GM23248 (cell line): ENCODE measurements around the gene RCAN3. TPM values are rescaled to one million over a fixed set of nuclear protein-coding genes. Genes with fewer than 3 reads are reported as not detected.

ENCODE experiments used
- DNase-seq: peaks from one replicate; pipeline ENCODE4 v3.0.0-alpha.2; 2015
- H2AFZ ChIP-seq: fragments of 200-600 bp; sonication (generic); 2 replicates; pipeline ENCODE4 v1.6.1; 2016; ENCODE audit warnings: antibody characterized with exemption
- H3F3A ChIP-seq: fragments of 200-600 bp; sonication (generic); 2 replicates; pipeline ENCODE4 v1.6.1; 2016; ENCODE audit warnings: mild to moderate bottlenecking, antibody characterized with exemption, mixed run types; ENCODE audit not compliant: insufficient read depth
- H3K27ac ChIP-seq: fragments of 200-600 bp; sonication (generic); 2 replicates; pipeline ENCODE4 v1.5.1; 2016; ENCODE audit warnings: mild to moderate bottlenecking
- H3K27me3 ChIP-seq: fragments of 200-600 bp; sonication (generic); replicated peaks from 2 replicates; pipeline ENCODE4 v1.6.1; 2016; ENCODE audit warnings: mild to moderate bottlenecking; ENCODE audit not compliant: insufficient read depth
- H3K36me3 ChIP-seq: fragments of 200-600 bp; sonication (generic); 2 replicates; pipeline ENCODE4 v1.6.1; 2016; ENCODE audit warnings: low read depth, mild to moderate bottlenecking
- H3K4me1 ChIP-seq: fragments of 200-600 bp; sonication (generic); 2 replicates; pipeline ENCODE4 v1.6.1; 2016; ENCODE audit warnings: mild to moderate bottlenecking; ENCODE audit not compliant: insufficient read depth
- H3K4me2 ChIP-seq: fragments of 200-600 bp; sonication (generic); one replicate; pipeline ENCODE4 v1.6.1; 2016; ENCODE audit warnings: mild to moderate bottlenecking; ENCODE audit not compliant: unreplicated experiment
- H3K4me3 ChIP-seq: fragments of 200-600 bp; sonication (generic); 2 replicates; pipeline ENCODE4 v1.5.1; 2016; ENCODE audit warnings: mild to moderate bottlenecking
- H3K79me2 ChIP-seq: fragments of 200-600 bp; sonication (generic); 2 replicates; pipeline ENCODE4 v1.6.1; 2016; ENCODE audit warnings: mild to moderate bottlenecking; ENCODE audit not compliant: insufficient read depth
- H3K9ac ChIP-seq: fragments of 200-600 bp; sonication (generic); 2 replicates; pipeline ENCODE4 v1.6.1; 2016; ENCODE audit warnings: mild to moderate bottlenecking
- H3K9me2 ChIP-seq: fragments of 200-600 bp; sonication (generic); 2 replicates; pipeline ENCODE4 v1.6.1; 2016; ENCODE audit warnings: mixed run types, mild to moderate bottlenecking, moderate library complexity; ENCODE audit not compliant: insufficient read depth
- H3K9me3 ChIP-seq: fragments of 200-600 bp; sonication (generic); one replicate; pipeline ENCODE4 v1.6.1; 2017; ENCODE audit warnings: low read depth
- H4K20me1 ChIP-seq: fragments of 200-600 bp; sonication (generic); 2 replicates; pipeline ENCODE4 v1.6.0; 2016; ENCODE audit not compliant: insufficient read depth
- EZH2 ChIP-seq: fragments of 200-600 bp; sonication (generic); IDR thresholded peaks from 2 replicates; pipeline ENCODE4 v1.6.1; 2018; ENCODE audit warnings: antibody characterized with exemption, mild to moderate bottlenecking; ENCODE audit not compliant: insufficient read depth, poor library complexity, severe bottlenecking
- EZH2phosphoT487 ChIP-seq: fragments of 200-600 bp; sonication (generic); IDR thresholded peaks from 2 replicates; pipeline ENCODE4 v1.6.1; 2018; ENCODE audit warnings: antibody characterized with exemption, moderate library complexity, mild to moderate bottlenecking, low read depth; ENCODE audit not compliant: insufficient read depth
- WGBS, 2 experiments: methylation state at CpG; one replicate each; pipeline ENCODE4 v1.1.6; 2015 to 2017; ENCODE audit warnings: low lambda C conversion rate in 2 of 2, low coverage in 1 of 2; ENCODE audit errors: missing lambda C conversion rate in 2 of 2; 5-methylcytosine and 5-hydroxymethylcytosine counted together
- in situ Hi-C: fragments of 300-500 bp; cut with MboI; formaldehyde crosslinking; loops from 2 replicates; pipeline ENCODE4 v1.15.0; 2020
- polyA plus RNA-seq: library from polyadenylated mRNA; unstranded; fragments of >200 nt; fragmentation: Nextera tagmentation; extraction: Ambion mirVana; gene quantifications from 2 replicates; pipeline ENCODE4 v1.2.1, GENCODE V29; 2016
- total RNA-seq: library from RNA; depleted of rRNA; stranded (reverse); fragments of >200 nt; shearing (Covaris generic); gene quantifications from 2 replicates; pipeline ENCODE4 v1.2.3, GENCODE V29; 2014

RCAN3 gene
- total and polyA plus RNA-seq, 2 experiments from 2014 or later = 7.9 to 10.8 TPM

- Histone ChIP-seq H3K36me3 (no peaks in the 10 kb centered on the region), H3K27ac (no peak overlapping the region), H3K4me3 (no peak overlapping the region), H3K4me2 (no peak overlapping the region), H3K9ac (no peak overlapping the region), H3F3A (no peaks in the 10 kb centered on the region; the same call in 1 of the 2 replicates), H3K9me3 (no peaks in the 10 kb centered on the region), H3K9me2 (no peaks in the 10 kb centered on the region), H3K27me3 (no peaks in the 10 kb centered on the region), H3K79me2 (no peaks in the 10 kb centered on the region), H3K4me1 (peaks cover 16% of the 10 kb centered on the region), H4K20me1 (no peaks in the 10 kb centered on the region), H2AFZ (no peak overlapping the region)
- in situ Hi-C loops = no loop called here
- DNase-seq = peak; percentile 80
- WGBS, 2 experiments = 73 to 78% methylated on average over 7 of the region's 7 CpGs
- no peak for TF ChIP-seq EZH2phosphoT487
- TF ChIP-seq EZH2 = no peak
Observed at GRCh38 chr1:24540906-24541710, 38.5 kb downstream of the RCAN3 start.

- Histone ChIP-seq H3K79me2 (no peaks in the 10 kb centered on the region), H2AFZ (no peak overlapping the region), H3K27ac (no peak overlapping the region), H3K36me3 (no peaks in the 10 kb centered on the region), H3K9ac (no peak overlapping the region), H3F3A (no peaks in the 10 kb centered on the region; the same call in 1 of the 2 replicates), H3K4me1 (peaks cover 16% of the 10 kb centered on the region), H3K27me3 (no peaks in the 10 kb centered on the region), H3K4me3 (no peak overlapping the region), H3K4me2 (no peak overlapping the region), H4K20me1 (no peaks in the 10 kb centered on the region), H3K9me2 (no peaks in the 10 kb centered on the region), H3K9me3 (no peaks in the 10 kb centered on the region)
- no peak for DNase-seq
- TF ChIP-seq EZH2 = no peak
- no peak for TF ChIP-seq EZH2phosphoT487
- 74% methylated on average over 8 of the region's 8 CpGs for WGBS, 2 experiments
- in situ Hi-C loops = no loop called here
Observed at GRCh38 chr1:24541711-24542346, 39.2 kb downstream of the RCAN3 start.

- Histone ChIP-seq H3K9me2 (no peaks in the 10 kb centered on the region), H3K4me3 (no peak overlapping the region), H3K4me2 (no peak overlapping the region), H4K20me1 (no peaks in the 10 kb centered on the region), H3K9me3 (no peaks in the 10 kb centered on the region), H3K27ac (no peak overlapping the region), H3K27me3 (peaks cover 10% of the 10 kb centered on the region; the same call in 1 of the 2 replicates), H2AFZ (no peak overlapping the region), H3K36me3 (no peaks in the 10 kb centered on the region), H3K9ac (no peak overlapping the region), H3F3A (no peaks in the 10 kb centered on the region; the same call in 1 of the 2 replicates), H3K79me2 (no peaks in the 10 kb centered on the region), H3K4me1 (peaks cover 16% of the 10 kb centered on the region)
- in situ Hi-C loops = no loop called here
- TF ChIP-seq EZH2phosphoT487 (no peak), EZH2 (no peak)
- DNase-seq = no peak
Observed at GRCh38 chr1:24544239-24544638, 41.6 kb downstream of the RCAN3 start.

- peaks cover 14% of the 10 kb centered on the region for H3K4me1 ChIP-seq
- no peaks in the 10 kb centered on the region for H3K9me3 ChIP-seq
- no peaks in the 10 kb centered on the region for H3K79me2 ChIP-seq
- in situ Hi-C loops = no loop called here
- H2AFZ ChIP-seq = no peak overlapping the region
- no peaks in the 10 kb centered on the region; the same call in 1 of the 2 replicates for H3F3A ChIP-seq
- H3K4me3 ChIP-seq = no peak overlapping the region
- H3K27ac ChIP-seq = no peak overlapping the region
- no peak overlapping the region for H3K9ac ChIP-seq
- H3K27me3 ChIP-seq = peaks cover 14% of the 10 kb centered on the region; the same call in 1 of the 2 replicates
- no peaks in the 10 kb centered on the region for H4K20me1 ChIP-seq
- no peak for TF ChIP-seq EZH2phosphoT487
- no peak for TF ChIP-seq EZH2
- no peaks in the 10 kb centered on the region for H3K9me2 ChIP-seq
- H3K4me2 ChIP-seq = no peak overlapping the region
- 31 to 54% methylated on average over 1 of the region's 1 CpG for WGBS, 2 experiments
- H3K36me3 ChIP-seq = no peaks in the 10 kb centered on the region
- no peak for DNase-seq
Observed at GRCh38 chr1:24545662-24546061, 43.0 kb downstream of the RCAN3 start.
